Suppressor macrophage treated with lipopolysaccharide for 4 hours (primary cell): Measurements from ENCODE around the gene FLAD1.
"Not testable (repeated sequence)": the region's sequence is repeated elsewhere in the genome, so short reads cannot be mapped to it uniquely, and the experiment has no call there.

ENCODE experiments used
- DNase-seq: peaks from one replicate; pipeline ENCODE4 v3.0.0-alpha.2; 2020

The FLAD1 gene

GRCh38 chr1:154969860-154970452 is 13.2 kb upstream of the FLAD1 start:
- no peak for DNase-seq

- peak; percentile 76 for DNase-seq
Measured at GRCh38 chr1:154970631-154971340, 12.4 kb upstream of the FLAD1 start, which contains the start of gene SHC1. Gene SHC1 (minus strand): TSS chr1:154970747. CDS start chr1:154970526, 221 bp downstream.

- DNase-seq = peak; percentile 35
Measured at GRCh38 chr1:154971341-154971998, 11.7 kb upstream of the FLAD1 start.

- DNase-seq = no peak
Measured at GRCh38 chr1:154972213-154972516, 11.0 kb upstream of the FLAD1 start.

GRCh38 chr1:154972517-154973343 is 10.4 kb upstream of the FLAD1 start:
- DNase-seq = no peak

- peak; percentile 98 for DNase-seq
Measured at GRCh38 chr1:154973344-154974101, 9.6 kb upstream of the FLAD1 start.

GRCh38 chr1:154974102-154974807 is 8.9 kb upstream of the FLAD1 start, which contains the start of gene CKS1B:
Gene CKS1B (plus strand): TSS chr1:154974681. CDS start chr1:154974746, 65 bp downstream.
- DNase-seq = peak; percentile 100

- peak; percentile 99 for DNase-seq
Measured at GRCh38 chr1:154974808-154975408, 8.2 kb upstream of the FLAD1 start.

GRCh38 chr1:154975409-154976059 is 7.6 kb upstream of the FLAD1 start:
- peak; percentile 93 for DNase-seq

- not testable (repeated sequence) for DNase-seq
Measured at GRCh38 chr1:154977762-154978161, 5.4 kb upstream of the FLAD1 start.

- DNase-seq = no peak
Measured at GRCh38 chr1:154978360-154978759, 4.8 kb upstream of the FLAD1 start.

GRCh38 chr1:154982341-154982740 is 803 bp upstream of the FLAD1 start:
- DNase-seq = no peak

- no peak for DNase-seq
Measured at GRCh38 chr1:154983776-154984466, 777 bp downstream of the FLAD1 start.

GRCh38 chr1:154986736-154987135 is 3.6 kb downstream of the FLAD1 start:
- not testable (repeated sequence) for DNase-seq

- no peak for DNase-seq
Measured at GRCh38 chr1:154987326-154987725, 4.2 kb downstream of the FLAD1 start.

GRCh38 chr1:154988058-154988954 is 5.2 kb downstream of the FLAD1 start:
- no peak for DNase-seq

- DNase-seq = no peak
Measured at GRCh38 chr1:154989195-154989860, 6.2 kb downstream of the FLAD1 start.

- DNase-seq = no peak
Measured at GRCh38 chr1:154990276-154990675, 7.1 kb downstream of the FLAD1 start.
